HepG2 (cell line): ENCODE results near the gene SUDS3. TPM values are rescaled to one million over a fixed set of nuclear protein-coding genes. Genes with fewer than 3 reads are reported as not detected.

Experiments used
- ATAC-seq: fragments of 200-7000 bp; cut with Tn5 transposase; 3 replicates; pipeline ENCODE4 v1.9.1; 2020; ENCODE audit warnings: mild to moderate bottlenecking, moderate library complexity
- BruUV-seq: library from RNA; stranded (reverse); fragments of 400-500 nt; replicated peaks from 2 replicates; lab custom pipeline; 2021; lab: Mats Ljungman, UMichigan
- CTCF ChIA-PET: fragments of 300-600 bp; formaldehyde crosslinking; extraction: SDS; loops from one replicate; lab custom pipeline; 2021; ENCODE audit warnings: low total read pairs, inconsistent platforms, low intra/inter-chr PET ratio; lab: Yijun Ruan, JAX
- POLR2A ChIA-PET: fragments of 350-600 bp; sonication (Branson Sonifier 250); formaldehyde crosslinking; loops from one replicate; lab custom pipeline; 2020; ENCODE audit warnings: antibody characterized with exemption, inconsistent platforms; lab: Yijun Ruan, JAX
- DNase-seq: peaks from one replicate; pipeline ENCODE4 v3.0.0-alpha.2; 2015; ENCODE audit warnings: low spot score
- FAIRE-seq: peaks from 3 replicates; lab custom pipeline; 2011; peaks lifted over from hg19 to GRCh38; lab: Jason Lieb, UNC
- H2AFZ ChIP-seq: one replicate; pipeline ENCODE4 v1.6.1; 2011; ENCODE audit warnings: low read length, inconsistent platforms
- H3K27ac ChIP-seq: fragments of 300-600 bp; 3 replicates; pipeline ENCODE4 v1.8.0; 2011; ENCODE audit warnings: mixed run types, mild to moderate bottlenecking, mixed read lengths, low read length, inconsistent platforms; ENCODE audit not compliant: insufficient read depth; ENCODE audit errors: extremely low read length
- H3K27me3 ChIP-seq, 2 experiments: fragments of 200-600 bp in 1 of 2; 2 replicates in 1 of 2; 3 replicates in 1 of 2; pipeline versions ENCODE4 v1.6.0 to v1.8.0; 2011; ENCODE audit warnings: low read length in 2 of 2, mild to moderate bottlenecking in 2 of 2, moderate library complexity in 2 of 2, inconsistent platforms in 1 of 2; ENCODE audit not compliant: insufficient read depth in 2 of 2, control insufficient read depth in 1 of 2
- H3K36me3 ChIP-seq, 2 experiments: fragments of 200-600 bp in 1 of 2; replicated peaks in 1 of 2; 2 replicates in 1 of 2; 3 replicates in 1 of 2; pipeline versions ENCODE4 v1.5.1 to v1.8.0; 2011; ENCODE audit warnings: low read length in 2 of 2, inconsistent platforms in 1 of 2; ENCODE audit not compliant: insufficient read depth in 2 of 2, control insufficient read depth in 1 of 2
- H3K4me1 ChIP-seq: 2 replicates; pipeline ENCODE4 v1.5.1; 2012; ENCODE audit warnings: low read length, inconsistent platforms; ENCODE audit not compliant: insufficient read depth
- H3K4me2 ChIP-seq: 2 replicates; pipeline ENCODE4 v1.6.0; 2011; ENCODE audit warnings: low read depth, low read length, inconsistent platforms
- H3K4me3 ChIP-seq, 3 experiments: fragments of 200-600 bp in 1 of 3; sonication (generic), shearing (Covaris generic) in 1 of 3; replicated peaks in 1 of 3; 2 replicates each; pipeline ENCODE4 v1.5.1; 2011 to 2016; ENCODE audit warnings: low read length in 3 of 3, inconsistent platforms in 2 of 3, low read depth in 2 of 3, mild to moderate bottlenecking in 2 of 3, control low read depth in 1 of 3, mixed read lengths in 1 of 3; ENCODE audit not compliant: insufficient read depth in 1 of 3
- H3K79me2 ChIP-seq: one replicate; pipeline ENCODE4 v1.6.1; 2011; ENCODE audit warnings: low read length, inconsistent platforms; ENCODE audit not compliant: insufficient read depth
- H3K9ac ChIP-seq: 2 replicates; pipeline ENCODE4 v1.6.0; 2011; ENCODE audit warnings: mild to moderate bottlenecking, low read depth, low read length, inconsistent platforms; ENCODE audit not compliant: insufficient read depth
- H3K9me3 ChIP-seq: 2 replicates; pipeline ENCODE4 v1.5.1; 2012; ENCODE audit warnings: mild to moderate bottlenecking, low read length
- H4K20me1 ChIP-seq: 2 replicates; pipeline ENCODE4 v1.6.0; 2011; ENCODE audit warnings: inconsistent platforms, mild to moderate bottlenecking, low read length, moderate library complexity; ENCODE audit not compliant: insufficient read depth
- HIVEP1 ChIP-seq: sonication (generic); formaldehyde crosslinking; IDR thresholded peaks from 2 replicates; pipeline ENCODE4 v1.4.0; 2020; ENCODE audit warnings: mild to moderate bottlenecking, missing genetic modification reagents
- HOXA3 ChIP-seq: sonication (generic); formaldehyde crosslinking; IDR thresholded peaks from 2 replicates; pipeline ENCODE4 v1.5.0; 2020; ENCODE audit warnings: missing genetic modification reagents
- KMT2A ChIP-seq: sonication (generic); formaldehyde crosslinking; IDR thresholded peaks from 2 replicates; pipeline ENCODE4 v1.4.0; 2020; ENCODE audit warnings: missing genetic modification reagents
- NAIF1 ChIP-seq: sonication (generic); formaldehyde crosslinking; IDR thresholded peaks from 2 replicates; pipeline ENCODE4 v1.5.0; 2020; ENCODE audit warnings: mild to moderate bottlenecking, missing genetic modification reagents, borderline replicate concordance
- YY1 ChIP-seq: IDR thresholded peaks from 2 replicates; pipeline ENCODE4 v1.6.1; 2011; ENCODE audit warnings: low read length, low read depth, moderate library complexity, mild to moderate bottlenecking; ENCODE audit not compliant: insufficient read depth, insufficient replicate concordance
- WGBS: methylation state at CpG from one replicate; pipeline ENCODE4 v1.1.6; 2017; ENCODE audit warnings: low lambda C conversion rate; 5-methylcytosine and 5-hydroxymethylcytosine counted together
- in situ Hi-C: cut with HindIII; loops from 2 replicates; pipeline ENCODE4 v1.10.0; 2017; ENCODE audit warnings: low pct_unique_long_range_greater_than_20kb; ENCODE audit not compliant: extremely low pct_ligation_motif_present
- intact Hi-C: fragments of 100-400 bp; cut with micrococcal nuclease; formaldehyde crosslinking; loops from one replicate; pipeline ENCODE4 v1.10.0; 2022; ENCODE audit not compliant: unreplicated experiment
- polyA plus RNA-seq, 8 experiments: library from polyadenylated mRNA; depleted of rRNA in 3 of 8; stranded (reverse) in 7 of 8; unstranded in 1 of 8; fragments of >200 nt; fragmentation: Illumina TruSeq in 4 of 8; extraction: Trizol in 4 of 8; gene quantifications; 2 replicates each; pipeline versions ENCODE4 v1.2.1 to v1.2.3, GENCODE V29; 2011 to 2016; ENCODE audit warnings: low read depth in 4 of 8, missing spikeins in 1 of 8, mixed read lengths in 1 of 8; ENCODE audit not compliant: insufficient read depth in 1 of 8
- total RNA-seq, 5 experiments: library from RNA; depleted of rRNA; stranded (reverse); fragments of >200 nt; fragmentation: Illumina TruSeq; extraction: Trizol; gene quantifications; 2 replicates each; pipeline ENCODE4 v1.2.3, GENCODE V29; 2016; ENCODE audit warnings: low read depth in 1 of 5
- TF ChIP-seq, protein P1 (sequence below): sonication (generic); formaldehyde crosslinking; IDR thresholded peaks from 2 replicates; pipeline ENCODE4 v1.4.0; 2020; ENCODE audit warnings: missing genetic modification reagents, borderline replicate concordance
- TF ChIP-seq, protein P2 (sequence below), 2 experiments: IDR thresholded peaks; 2 replicates each; pipeline ENCODE4 v1.6.1; 2011 to 2012; ENCODE audit warnings: low read length in 2 of 2, borderline replicate concordance in 1 of 2, low read depth in 1 of 2, mild to moderate bottlenecking in 1 of 2, moderate library complexity in 1 of 2

The SUDS3 gene
- total and polyA plus RNA-seq, 2 of the 13 experiments (the other 11 are each of a cell fraction or from before 2014, with no cell fraction given): 20.2 to 33.1 TPM

DNA sequence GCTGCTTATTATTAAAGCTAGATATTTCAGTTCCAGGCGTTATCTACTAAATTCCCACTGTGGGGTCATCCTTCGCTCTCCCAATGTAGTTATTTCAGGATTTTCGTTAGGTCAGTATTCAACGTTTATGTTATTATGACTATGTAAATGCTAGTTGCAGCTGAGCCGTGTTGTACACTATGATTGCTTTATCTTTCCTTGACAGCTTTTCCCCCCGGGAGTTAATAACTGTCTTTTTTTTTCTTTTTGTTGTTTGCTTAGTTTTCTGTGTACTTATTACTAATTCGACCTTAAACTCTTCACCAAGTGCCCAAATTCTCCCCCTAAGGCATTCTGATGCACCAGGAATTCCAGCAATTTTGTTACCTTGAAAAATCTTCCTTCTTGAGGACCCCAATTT lies 48.5 kb downstream of the SUDS3 start:
- Histone ChIP-seq H3K36me3 (no peaks in the 10 kb centered on the region), H2AFZ (no peak overlapping the region), H3K79me2 (no peaks in the 10 kb centered on the region), H3K9ac (no peak overlapping the region), H4K20me1 (no peaks in the 10 kb centered on the region), H3K4me1 (peaks cover 31% of the 10 kb centered on the region), H3K4me3 (no peak overlapping the region), H3K27ac (no peak overlapping the region), H3K9me3 (no peaks in the 10 kb centered on the region), H3K27me3 (no peaks in the 10 kb centered on the region), H3K4me2 (no peak overlapping the region)
- no TSS peak for BruUV-seq
- in situ Hi-C loops: loop anchor here (25.0 kb wide), 1 partner anchor 612 kb away; no protein-coding TSS in a partner anchor
- no peak for ATAC-seq
- intact Hi-C loops: no loop called here
- POLR2A ChIA-PET: no interaction called here
- 45% methylated on average over 7 of the region's 7 CpGs for WGBS
- CTCF ChIA-PET: no interaction called here
- no peak for DNase-seq
- FAIRE-seq: no peak
- TF ChIP-seq KMT2A (no peak), HIVEP1 (no peak), HOXA3 (CRISPR knock-in tag) (no peak), NAIF1 (CRISPR knock-in tag) (no peak), YY1 (no peak)
- TF ChIP-seq, protein P1, sequence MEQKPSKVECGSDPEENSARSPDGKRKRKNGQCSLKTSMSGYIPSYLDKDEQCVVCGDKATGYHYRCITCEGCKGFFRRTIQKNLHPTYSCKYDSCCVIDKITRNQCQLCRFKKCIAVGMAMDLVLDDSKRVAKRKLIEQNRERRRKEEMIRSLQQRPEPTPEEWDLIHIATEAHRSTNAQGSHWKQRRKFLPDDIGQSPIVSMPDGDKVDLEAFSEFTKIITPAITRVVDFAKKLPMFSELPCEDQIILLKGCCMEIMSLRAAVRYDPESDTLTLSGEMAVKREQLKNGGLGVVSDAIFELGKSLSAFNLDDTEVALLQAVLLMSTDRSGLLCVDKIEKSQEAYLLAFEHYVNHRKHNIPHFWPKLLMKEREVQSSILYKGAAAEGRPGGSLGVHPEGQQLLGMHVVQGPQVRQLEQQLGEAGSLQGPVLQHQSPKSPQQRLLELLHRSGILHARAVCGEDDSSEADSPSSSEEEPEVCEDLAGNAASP (CRISPR knock-in tag): no peak
- TF ChIP-seq, protein P2, sequence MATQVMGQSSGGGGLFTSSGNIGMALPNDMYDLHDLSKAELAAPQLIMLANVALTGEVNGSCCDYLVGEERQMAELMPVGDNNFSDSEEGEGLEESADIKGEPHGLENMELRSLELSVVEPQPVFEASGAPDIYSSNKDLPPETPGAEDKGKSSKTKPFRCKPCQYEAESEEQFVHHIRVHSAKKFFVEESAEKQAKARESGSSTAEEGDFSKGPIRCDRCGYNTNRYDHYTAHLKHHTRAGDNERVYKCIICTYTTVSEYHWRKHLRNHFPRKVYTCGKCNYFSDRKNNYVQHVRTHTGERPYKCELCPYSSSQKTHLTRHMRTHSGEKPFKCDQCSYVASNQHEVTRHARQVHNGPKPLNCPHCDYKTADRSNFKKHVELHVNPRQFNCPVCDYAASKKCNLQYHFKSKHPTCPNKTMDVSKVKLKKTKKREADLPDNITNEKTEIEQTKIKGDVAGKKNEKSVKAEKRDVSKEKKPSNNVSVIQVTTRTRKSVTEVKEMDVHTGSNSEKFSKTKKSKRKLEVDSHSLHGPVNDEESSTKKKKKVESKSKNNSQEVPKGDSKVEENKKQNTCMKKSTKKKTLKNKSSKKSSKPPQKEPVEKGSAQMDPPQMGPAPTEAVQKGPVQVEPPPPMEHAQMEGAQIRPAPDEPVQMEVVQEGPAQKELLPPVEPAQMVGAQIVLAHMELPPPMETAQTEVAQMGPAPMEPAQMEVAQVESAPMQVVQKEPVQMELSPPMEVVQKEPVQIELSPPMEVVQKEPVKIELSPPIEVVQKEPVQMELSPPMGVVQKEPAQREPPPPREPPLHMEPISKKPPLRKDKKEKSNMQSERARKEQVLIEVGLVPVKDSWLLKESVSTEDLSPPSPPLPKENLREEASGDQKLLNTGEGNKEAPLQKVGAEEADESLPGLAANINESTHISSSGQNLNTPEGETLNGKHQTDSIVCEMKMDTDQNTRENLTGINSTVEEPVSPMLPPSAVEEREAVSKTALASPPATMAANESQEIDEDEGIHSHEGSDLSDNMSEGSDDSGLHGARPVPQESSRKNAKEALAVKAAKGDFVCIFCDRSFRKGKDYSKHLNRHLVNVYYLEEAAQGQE (IDR thresholded peaks at IDR 0.05; ENCODE audit: borderline replicate concordance in 1 of 2, low read depth in 1 of 2, low read length in 2 of 2): no peak
